DMS53 treated with DMSO at 0.1 percent for 48 hours (cell line): Measurements from ENCODE around the gene MAN2B1.
"Not testable (repeated sequence)": the region's sequence is repeated elsewhere in the genome, so short reads cannot be mapped to it uniquely, and the experiment has no call there.

Experiments used
- DNase-seq: peaks from one replicate; lab custom pipeline; 2025; ENCODE audit not compliant: unreplicated experiment; lab: John Stamatoyannopoulos, UW

Gene MAN2B1

DNA sequence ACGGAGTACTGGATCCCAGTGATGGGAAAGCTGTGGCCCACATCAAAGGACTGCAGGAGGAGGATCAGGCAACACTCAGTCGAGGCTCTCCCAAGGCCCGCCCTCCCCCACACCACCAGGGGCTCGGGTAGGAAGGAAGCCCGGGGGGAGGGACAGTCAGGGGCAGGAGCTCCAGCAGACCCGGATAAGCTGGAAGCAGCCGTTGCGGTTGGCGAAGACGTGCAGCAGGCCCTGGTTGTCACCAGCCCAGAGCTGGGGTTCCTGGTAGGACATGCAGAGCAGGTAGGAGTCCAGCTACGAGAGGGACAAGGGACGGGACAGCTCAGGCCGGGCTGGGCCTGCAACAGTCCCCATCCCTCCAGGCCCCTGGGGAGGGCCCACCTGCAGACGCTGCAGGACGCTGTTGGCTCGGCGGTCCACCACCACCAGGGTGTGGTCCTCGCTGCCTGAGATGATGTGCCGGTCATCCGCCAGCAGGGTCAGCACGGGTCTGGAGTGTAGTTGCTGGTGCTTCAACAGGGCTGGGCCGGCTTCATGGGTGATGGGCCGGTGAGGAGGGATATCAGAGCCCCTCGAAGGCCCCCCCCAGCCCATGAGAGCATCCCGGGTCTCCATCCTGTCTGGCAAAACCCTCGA lies 23.2 kb upstream of the MAN2B1 start:
- no peak for DNase-seq

DNA sequence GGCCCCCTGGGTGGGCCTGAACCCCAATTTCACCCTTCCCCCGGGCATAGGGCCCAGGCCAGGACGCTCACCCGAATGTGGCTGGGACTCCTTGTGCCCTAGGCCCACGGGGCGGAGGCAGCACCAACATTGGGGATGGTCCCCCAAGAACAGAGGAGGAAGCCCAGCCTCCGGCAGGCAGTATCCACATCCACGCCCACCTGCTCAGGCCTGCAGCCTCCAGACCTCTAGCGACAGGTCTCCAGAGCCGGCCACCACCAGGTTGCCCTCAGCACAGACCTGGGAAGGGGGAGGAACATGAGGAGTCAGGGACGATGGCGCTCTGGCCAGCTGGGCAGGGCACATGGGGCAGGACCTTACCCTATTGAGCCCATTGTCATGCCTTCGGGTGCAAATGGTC lies 22.5 kb upstream of the MAN2B1 start:
- DNase-seq: no peak

DNA sequence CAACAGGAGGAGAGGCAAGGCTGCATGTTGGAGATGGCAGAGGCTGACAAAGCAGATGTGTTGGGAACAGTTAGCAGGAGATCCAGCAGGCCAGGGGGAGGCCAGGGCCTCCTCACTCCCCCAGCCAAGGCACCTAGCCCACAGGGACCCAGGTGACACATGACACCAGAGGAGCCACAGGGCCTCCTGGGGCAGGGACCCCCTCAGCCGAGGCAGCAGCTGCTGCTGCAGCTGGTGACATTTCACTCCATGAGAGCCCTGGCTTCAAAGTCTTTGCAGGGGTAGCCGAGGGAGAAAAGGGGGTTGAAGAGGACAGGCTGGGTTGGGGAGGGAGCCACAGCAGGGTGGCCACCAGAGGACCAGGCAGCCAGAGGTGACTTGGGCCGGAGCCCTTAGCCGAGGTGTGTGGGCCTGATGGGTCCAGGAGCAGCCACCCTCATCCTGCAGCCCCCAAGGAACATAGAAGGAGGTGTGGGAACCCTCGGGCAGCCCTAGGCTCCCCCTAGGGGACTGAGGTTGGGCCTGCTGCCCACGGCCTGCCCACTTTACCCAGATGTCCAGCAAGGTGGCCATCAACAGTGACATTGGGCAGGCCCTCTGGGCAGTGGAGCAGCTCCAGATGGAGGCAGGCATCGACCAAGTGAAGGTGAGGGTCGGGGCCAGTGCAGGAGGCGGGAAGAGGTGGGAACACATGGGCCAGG lies 21.1 kb upstream of the MAN2B1 start, which contains the start of gene GNG14:
TSS of gene GNG14 (plus strand) at position 503 of the 701 bp plus-strand sequence. CDS start at position 554, 51 bp downstream.
- DNase-seq: no peak

DNA sequence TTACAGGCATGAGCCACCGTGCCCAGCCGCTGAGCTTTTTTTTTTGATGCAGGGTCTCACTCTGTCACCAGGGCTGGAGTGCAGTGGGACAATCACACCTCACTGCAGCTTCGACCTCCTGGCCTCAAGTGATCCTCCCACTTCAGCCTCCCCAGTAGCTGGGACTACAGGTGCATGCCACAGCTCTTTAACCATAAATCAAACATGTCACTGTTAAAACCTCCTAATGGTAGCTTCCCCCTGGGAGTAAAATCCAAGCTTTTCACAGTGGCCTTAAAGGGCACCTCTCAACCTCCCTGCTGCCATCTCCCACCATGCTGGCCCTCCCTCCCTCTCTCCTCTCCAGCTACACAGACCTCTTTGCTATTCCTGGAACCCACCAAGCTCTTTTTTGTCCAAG lies 19.3 kb upstream of the MAN2B1 start:
- no peak for DNase-seq

DNA sequence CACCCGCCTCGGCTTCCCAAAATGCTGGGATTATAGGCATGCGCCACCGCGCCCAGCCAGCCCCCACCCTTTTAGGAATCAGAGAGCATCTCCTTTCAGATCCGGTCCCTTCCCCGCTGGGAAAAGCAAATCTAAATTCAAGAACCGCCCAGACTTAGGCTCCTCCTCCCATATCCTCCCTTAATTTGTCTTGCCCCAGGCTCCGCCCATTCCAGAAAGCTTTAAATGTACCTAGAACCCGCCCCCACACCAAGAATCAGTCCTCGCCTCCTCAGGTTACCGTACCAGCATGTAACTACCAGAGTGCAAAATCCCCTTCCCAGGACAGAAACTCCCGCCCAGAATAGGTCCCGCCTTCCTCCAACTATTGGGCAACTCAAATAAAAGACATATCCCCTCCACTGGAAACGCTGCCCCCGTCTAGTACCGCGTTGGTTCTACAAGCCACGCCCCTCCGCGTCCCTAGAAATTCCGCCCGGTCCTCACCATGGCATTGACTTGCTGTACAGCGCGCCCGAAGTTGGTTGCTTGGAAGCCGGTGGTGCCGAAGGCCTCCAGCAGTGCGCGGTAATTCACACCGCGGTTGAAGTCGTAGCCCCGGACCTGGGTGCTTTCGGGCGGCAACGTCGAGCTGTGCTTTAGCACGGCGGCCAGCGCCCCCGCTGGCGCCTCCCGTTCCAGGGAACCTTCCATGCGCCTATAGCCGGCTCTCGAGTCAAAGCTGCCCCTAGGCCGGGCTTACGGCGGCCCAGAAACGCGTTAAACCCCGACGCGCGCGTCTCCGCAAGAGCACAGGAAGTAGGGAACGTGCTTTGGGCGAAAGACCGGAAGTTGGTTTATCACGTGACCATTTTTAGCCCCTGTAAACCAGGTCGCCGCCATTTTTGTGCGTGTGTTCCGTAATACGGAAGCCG lies 14.8 kb upstream of the MAN2B1 start, which contains the start of gene DHPS:
TSS of gene DHPS (minus strand) at position 807 of the 914 bp plus-strand sequence. CDS start at position 693, 114 bp downstream.
- DNase-seq: peak; percentile 84

DNA sequence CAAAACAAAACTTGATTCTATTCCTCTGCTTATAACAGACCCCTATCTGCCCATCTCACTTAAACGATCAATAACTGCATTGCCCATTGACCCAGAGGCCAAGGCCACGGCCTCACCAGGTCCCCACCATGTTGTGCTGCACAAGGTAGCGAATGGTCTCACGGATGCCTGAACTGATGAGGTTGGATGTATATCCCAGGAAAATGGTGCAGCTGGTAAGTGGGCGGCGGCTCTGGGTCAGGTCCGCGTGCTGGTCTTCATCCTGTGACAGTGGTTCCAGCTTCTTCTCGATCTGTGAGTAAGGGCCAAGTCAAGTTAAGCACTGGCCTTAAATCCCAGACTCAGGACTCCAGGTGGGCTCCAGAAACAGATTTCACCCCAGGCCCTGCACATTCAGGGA lies 13.5 kb upstream of the MAN2B1 start:
- no peak for DNase-seq

DNA sequence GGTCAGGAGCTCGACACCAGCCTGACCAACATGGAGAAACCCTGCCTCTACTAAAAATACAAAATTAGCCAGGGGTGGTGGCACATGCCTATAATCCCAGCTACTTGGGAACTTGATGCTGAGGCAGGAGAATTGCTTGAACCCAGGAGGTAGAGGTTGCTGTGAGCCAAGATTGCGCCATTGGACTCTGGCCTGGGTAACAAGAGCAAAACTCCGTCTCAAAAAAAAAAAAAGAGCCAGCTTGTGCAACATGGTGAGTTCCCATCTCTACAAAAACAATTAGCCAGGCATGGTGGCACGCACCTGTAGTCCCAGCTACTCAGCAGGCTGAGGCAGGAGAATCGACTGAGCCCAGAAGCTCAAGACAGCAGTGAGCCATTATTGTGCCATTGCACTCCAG lies 11.5 kb upstream of the MAN2B1 start:
- not testable (repeated sequence) for DNase-seq

DNA sequence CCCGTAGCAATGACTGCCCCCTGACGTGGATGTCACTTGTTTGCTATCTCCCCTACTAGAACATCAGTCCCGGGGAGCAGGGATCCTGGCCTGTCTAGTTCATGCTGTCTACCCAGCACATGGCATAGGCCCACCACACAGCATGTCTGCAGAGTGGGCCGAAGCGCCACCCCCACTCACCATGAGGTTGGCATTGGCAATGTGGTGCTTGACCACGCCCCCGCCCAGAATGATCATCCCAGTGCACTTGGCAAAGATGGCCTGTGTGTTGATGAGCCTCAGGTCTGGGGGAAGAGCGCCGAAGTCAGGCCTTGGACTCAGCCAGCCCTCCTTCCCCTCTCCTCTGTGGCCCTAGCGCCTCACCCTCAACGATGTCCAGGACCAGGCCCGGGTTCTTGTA lies 10.4 kb upstream of the MAN2B1 start:
- no peak for DNase-seq

DNA sequence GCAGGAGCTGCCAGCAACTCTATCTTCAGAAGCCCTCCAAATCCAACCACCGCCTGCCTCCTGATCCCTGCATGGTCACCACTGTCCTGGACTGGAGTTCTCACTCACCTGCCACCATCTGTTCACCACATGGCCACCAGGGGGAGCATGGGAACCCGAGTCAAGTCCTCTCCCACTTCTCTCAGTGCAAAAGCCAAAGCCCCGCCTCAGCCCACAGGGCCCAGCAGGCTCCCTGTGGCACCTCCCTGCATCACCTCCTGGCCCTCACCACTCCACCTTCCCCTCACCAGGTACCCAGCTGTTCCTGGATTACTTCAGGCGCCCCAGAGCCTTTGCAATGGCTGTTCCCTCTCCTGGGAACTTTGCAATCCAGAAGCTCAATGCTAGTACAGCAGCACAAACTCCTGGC lies 9.8 kb upstream of the MAN2B1 start:
- peak; percentile 19 for DNase-seq

DNA sequence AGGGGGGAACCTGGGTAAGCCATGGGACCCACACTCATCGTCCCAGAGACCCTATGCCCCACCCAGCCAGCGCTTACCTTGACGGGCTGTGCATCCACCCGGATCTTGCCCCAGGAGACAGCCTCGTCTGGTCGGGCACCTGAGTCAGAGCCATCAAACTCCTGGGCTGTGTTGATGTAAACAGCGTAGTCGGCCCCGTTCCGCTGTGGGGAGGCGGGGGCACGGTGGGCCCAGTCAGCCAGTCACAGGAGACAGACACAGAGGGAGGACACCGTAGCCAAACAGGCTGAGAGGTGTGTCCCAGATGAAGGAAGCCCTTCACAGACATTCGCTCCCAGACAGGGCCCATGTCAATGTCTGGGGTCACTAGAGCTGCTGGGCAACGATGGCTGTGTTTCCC lies 9.4 kb upstream of the MAN2B1 start:
- no peak for DNase-seq

DNA sequence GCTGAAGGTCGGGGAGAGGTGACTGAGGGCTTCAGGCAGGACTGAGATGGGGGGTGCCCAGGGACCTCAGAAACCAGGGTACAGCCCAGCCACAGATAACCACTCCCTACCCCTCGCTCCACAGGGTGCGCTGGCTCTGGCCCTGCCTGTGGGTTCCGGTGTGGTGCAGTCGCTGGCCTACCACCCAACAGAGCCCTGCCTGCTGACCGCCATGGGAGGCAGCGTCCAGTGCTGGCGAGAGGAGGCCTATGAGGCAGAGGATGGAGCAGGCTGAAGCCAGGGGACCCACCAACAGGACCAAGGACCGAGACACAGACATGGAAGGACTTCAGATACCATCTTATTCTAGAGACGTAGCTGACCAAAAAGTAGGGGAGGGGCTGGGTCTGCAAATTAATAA lies 8.9 kb upstream of the MAN2B1 start:
- no peak for DNase-seq

DNA sequence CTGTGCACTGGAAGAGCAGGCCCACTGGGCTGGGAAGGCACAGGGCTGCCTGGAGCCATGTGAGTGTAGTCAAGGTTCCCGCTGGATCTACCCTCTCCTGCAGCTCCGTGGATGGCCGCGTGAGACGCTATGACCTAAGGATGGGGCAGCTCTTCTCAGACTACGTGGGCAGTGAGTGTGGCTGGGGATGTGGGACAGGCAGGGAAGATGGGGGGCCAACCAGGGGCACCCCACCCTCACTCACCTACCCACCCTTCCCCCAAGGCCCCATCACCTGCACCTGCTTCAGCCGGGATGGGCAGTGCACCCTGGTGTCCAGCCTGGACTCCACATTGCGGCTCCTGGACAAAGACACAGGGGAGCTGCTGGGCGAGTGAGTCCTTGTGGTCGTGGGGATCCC lies 6.2 kb upstream of the MAN2B1 start:
- no peak for DNase-seq

DNA sequence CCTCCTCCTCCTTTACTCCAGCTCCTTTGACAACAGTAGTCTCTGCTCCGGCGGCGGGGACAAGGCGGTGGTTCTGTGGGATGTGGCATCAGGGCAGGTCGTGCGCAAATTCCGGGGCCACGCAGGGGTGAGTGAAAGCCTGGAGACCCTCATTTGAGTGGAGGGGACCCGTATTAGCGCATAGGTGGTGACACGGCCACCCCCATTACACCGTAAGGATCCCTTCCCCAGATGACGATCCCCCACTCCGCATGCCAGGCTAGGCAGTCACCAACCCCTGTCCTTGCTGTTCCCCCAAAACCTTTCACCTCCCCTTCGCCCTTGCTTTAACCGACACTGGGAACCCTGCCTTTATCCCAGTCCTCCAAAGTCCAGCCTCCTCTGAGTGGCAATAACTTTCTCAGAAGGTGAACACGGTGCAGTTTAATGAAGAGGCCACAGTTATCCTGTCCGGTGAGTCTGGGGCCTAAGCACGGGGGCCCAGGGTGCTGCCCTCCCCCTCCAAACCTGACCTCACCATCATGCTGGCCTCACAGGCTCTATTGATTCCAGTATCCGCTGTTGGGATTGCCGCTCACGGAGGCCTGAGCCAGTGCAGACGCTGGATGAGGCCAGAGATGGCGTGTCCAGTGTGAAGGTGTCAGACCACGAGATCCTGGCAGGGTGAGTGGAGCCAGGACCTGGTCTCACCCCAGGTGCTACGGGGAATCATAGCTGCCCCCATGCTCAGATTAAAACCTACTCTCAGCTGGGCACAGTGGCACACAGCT lies 3.8 kb upstream of the MAN2B1 start:
- no peak for DNase-seq

DNA sequence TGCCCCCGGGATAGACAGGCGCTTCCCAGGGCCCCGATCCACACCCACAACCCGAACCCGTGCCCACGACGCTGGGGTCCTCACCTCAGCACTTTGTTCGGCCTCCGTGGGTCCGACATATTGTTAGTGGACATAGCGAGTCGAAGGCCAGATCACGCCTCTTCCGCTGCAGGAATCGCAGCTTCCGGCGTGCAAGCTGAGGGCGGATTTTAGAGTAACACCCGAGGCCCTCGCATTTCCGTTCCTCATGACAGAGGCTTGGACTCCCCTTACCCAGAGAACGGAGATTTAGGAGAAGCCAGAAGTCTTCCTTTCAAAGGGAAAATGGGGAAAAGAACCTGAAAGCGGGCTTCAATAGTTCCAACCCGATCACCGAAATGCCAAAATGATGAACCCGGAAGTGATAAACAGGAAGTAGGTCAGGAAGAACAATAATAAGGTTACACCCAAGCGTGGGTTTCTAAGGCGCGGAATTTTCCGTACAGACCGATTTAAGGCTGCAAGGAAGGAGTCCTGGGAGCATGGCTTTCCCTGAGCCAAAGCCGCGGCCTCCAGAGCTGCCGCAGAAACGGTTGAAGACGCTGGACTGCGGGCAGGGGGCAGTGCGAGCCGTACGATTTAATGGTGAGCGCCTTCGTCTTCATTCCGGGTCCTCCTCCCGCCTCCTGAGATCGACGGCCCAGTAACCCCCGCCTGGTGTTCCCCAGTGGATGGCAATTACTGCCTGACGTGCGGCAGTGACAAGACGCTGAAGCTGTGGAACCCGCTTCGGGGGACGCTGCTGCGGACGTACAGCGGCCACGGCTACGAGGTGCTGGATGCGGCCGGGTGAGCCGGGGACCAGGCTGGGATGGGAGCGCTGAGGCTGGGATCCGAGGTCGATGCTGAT lies 3.0 kb upstream of the MAN2B1 start:
- DNase-seq: peak; percentile 28

DNA sequence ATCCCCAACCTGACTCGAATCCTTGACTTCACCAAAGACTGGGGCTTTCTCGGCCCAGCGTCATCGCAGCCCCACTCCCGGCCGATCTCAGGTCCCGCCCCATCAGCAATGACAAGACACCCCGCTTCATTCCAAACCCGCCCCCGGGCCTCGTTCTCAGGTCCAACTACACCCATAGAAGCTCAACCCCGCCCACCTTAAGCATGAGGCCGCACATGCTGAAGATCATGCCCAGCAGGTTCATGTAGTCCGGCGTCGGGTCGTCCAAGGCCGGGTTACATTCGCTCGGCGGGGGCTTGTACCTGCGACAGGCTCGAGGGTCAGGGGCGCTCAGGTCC lies 2.4 kb upstream of the MAN2B1 start:
- DNase-seq: no peak

DNA sequence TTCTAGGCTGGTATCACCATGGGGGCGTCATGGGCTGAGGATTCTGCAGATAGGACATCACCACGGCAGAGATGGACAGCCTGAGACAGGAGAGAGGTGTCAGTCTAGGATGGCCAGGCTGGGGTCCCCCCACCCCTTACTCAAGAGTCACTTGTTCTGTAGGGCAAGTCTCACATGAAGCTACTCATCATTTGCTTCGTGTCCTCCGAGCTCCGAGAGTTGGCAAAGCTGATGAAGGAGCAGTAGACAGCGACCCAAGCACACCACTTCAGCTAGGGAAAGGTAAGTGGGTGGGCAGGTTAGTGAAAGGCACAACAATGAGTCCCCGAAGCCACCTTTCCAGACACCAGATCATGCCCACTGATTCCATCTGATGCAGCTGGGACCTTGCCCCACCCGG lies 1.8 kb upstream of the MAN2B1 start:
- no peak for DNase-seq

DNA sequence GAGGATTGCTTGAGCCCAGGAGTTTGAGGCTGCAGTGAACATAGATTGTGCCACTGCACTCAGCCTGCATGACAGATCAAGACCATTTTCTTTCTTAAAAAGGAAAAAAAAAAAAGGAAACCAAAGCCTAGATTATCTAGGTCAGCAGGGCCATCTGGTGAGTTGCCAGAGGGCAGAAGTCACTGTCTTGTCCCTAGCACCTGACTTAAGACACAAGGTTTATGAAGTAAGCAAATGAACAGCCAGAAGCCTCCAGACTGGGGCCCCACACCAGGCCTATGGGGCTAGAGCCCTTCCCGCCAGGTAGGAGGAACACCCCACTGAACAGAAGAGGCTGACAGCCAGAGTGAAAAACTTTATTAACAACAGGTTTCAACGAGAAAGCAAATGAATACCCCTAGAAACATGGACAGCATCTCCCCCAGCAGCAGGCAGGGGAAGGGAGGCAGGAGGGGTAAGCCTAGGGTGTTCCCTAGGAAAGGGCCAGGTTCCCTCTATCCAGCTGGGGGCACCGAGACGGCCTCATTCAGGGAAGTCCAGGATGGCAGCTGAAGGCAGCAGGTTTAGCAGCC lies 1.3 kb upstream of the MAN2B1 start:
- no peak for DNase-seq

DNA sequence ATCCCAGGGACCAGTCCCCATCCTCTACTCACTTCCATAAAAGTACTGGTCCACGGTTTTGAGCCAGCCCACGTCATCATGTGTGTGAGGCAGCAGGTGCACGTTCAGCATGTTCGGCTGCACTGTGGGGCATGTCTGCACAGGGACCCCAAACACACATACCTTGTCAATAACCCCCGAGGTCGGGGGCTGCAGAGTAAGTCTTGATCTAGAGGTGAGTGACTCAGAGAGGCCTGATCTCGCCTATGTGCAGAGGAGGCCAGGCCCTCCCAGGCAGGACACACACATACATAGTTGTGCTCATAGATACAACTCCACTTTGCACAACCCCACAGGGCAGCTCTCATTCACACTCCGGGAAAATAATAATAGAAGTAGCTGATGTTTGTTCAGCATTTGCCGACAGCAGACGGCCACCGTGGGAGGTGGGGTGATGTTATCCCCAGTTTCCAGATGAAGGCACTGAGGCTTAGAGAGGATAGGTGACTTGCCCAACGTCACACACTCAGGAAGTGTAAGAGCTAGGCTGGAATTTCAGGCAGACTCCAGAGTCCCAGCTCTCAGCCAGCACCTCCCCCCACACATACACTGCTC lies 774 bp downstream of the MAN2B1 start:
- no peak for DNase-seq

DNA sequence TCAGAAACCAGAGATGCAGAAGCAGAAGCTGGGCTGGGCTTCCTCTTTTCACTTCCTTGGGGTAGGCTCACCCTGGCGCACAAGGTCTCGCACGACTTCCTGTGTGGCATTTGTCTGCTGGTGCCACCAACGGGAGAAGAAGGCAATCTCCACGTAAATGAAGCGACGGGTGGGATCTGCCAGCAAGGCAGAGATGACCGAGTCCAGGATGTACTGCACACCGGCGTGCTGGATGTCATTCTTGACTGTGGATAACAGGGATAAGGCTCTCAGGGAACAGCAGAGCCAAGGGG lies 1.3 kb downstream of the MAN2B1 start:
- DNase-seq: no peak
